HG03575 (cell line): ENCODE data around the gene VPS4B.
"Not testable (repeated sequence)": the region's sequence is repeated elsewhere in the genome, so short reads cannot be mapped to it uniquely, and the experiment has no call there.

ENCODE experiments used
- ATAC-seq: cut with Tn5 transposase; IDR thresholded peaks from one replicate; pipeline ENCODE4 v1.9.1; 2021; ENCODE audit not compliant: unreplicated experiment, insufficient number of reproducible peaks, low FRiP score; ENCODE audit errors: extremely low read depth

Gene VPS4B

DNA sequence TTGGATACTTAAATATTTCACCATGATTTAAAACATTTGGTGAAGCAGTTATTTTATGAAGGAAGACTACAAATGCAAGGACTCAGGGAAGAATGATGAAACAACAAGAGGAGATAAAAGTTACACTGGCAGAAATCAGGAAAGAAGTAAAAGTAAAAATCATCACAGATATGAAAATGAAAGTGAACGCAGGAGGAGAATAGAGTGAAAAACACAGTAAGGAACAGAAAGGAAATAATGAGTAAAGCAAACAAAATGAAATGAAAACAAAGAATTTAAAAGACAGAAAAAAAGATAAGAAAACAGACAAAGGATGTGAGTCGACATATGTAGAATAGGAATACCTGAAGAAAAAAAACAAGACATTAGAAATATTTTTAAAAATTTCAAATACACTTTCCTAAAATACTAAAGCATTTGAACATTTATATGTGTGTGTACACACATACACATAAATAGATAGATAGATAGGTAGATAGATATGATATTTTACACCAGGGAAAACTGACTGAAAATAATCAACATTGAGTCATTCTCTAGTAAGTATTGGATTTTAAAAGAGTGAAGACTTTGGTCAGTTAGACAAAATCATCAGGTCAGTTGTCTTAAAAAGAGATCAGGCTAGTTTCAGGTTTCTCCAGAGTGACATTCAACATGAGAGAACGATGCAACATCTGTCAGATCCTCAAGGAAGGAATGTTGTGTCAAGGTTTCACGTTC is 43.2 kb downstream of the VPS4B start:
- ATAC-seq = peak; percentile 71

DNA sequence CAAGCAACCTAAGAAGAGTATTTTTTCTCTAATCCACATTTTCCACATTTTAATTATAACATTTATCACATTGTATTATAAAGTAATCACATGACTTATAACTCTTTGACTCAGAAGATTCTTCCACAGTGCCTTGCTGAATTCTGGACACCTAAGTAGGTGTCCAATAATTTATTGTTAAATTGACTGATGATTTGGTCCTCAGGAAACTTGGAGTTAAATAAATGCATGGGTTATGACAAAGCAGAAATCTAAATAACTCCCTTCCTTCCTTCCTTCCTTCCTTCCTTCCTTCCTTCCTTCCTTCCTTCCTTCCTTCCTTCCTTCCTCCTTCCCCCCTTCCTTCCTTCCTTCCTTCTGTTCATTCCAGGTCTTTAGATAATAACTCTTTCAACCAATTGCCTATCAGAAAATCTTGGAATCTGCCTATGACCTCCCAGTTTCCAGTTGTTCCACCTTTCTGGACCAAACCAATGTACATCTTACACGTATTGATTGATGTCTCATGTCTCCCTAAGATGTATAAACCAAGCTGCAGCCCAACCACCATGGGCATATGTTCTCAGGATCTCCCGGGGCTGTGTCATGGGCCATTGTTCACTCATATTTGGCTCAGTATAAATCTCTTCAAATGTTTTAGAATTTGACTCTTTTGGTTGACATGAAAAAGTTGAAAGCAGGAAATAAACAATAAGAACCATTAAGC is 44.8 kb downstream of the VPS4B start:
- no peak for ATAC-seq

GRCh38 chr18:63376538-63376937 is 45.7 kb downstream of the VPS4B start:
- no peak for ATAC-seq

- no peak for ATAC-seq
These were observed 47.7 kb downstream of the VPS4B start for GRCh38 chr18:63374540-63374939.

DNA sequence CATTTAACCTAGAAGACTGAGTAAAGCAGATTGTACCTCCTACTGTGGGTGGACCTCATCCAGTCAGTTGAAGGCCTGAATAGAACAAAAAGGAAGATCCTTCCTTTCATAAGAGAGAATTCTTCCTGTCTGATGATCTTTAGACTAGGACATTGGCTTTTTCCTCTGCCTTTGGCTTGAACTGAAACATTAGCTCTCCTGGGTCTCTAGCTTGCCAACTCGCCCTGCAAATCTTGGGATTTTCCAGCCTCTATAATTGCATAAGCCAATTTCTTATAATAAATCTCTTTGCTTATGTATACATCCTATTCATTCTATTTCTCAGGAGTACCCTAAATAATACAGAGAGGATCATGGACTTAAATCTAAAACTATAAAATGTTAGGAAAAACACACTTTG is 49.1 kb downstream of the VPS4B start:
- no peak for ATAC-seq

GRCh38 chr18:63368611-63369010 is 53.7 kb downstream of the VPS4B start:
- ATAC-seq = no peak

- peak; percentile 61 for ATAC-seq
These were observed 55.0 kb downstream of the VPS4B start, which contains the start of gene KDSR for GRCh38 chr18:63367053-63367953. Gene KDSR (minus strand): TSS chr18:63367206. CDS start chr18:63367118, 88 bp downstream.

GRCh38 chr18:63366213-63367052 is 55.8 kb downstream of the VPS4B start:
- no peak for ATAC-seq

GRCh38 chr18:63365876-63366212 is 56.4 kb downstream of the VPS4B start:
- no peak for ATAC-seq

DNA sequence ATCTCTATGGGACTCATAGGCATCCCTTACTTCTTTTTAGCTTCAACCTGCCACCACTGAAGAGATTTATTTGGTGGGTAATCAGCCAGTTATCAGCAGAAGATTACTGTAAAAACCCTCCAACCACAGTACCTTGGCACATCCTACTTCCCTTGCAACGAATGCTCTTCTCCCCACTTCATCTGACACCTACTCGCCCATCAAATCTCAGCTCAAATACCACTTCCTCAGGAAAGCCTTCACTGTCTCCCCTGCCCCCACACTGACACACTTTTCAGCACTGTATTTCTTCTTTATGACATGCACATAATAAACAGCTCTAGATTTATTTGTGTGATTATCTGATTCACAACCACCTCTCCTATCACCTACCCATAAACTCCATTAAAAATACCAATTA is 58.3 kb downstream of the VPS4B start:
- ATAC-seq = no peak

DNA sequence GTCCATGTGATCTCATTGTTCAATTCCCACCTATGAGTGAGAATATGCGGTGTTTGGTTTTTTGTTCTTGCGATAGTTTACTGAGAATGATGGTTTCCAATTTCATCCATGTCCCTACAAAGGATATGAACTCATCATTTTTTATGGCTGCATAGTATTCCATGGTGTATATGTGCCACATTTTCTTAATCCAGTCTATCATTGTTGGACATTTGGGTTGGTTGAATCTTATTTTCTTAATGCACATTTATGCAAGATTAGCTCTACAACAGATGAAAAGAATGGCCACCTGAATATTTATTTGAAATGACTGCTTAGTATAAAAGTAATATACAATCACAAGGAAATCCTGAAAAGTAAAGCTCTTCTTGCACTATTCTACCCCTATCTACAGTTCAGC is 58.9 kb downstream of the VPS4B start:
- ATAC-seq = not testable (repeated sequence)

DNA sequence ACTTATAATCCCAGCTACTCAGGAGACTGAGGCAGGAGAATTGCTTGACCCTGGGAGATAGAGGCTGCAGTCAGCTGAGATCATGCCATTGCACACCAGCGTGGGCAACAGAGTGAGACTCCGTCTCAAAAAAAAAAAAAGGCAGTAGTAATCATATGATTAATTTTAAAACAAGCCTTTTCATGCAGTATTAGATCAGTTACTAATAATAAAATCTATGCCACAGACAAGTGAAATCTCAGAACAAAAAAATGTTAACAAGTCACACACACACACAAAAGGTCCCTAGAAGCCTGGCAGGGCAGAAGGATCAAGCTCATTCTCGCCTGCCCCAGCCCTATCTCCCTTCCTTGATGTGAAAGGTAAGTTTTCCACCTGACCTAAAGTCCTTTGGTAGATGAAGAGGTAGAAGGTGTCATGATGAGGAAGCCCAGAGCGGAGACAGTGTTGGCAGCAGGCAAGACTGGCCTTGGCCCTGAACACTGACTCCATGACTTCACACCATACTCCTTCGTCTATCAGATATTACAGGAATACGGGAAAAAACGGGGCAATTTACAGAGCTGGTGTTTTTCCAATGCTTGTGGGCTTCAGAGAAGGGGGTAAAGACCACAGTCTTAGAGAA is 65.9 kb downstream of the VPS4B start:
- ATAC-seq = no peak

DNA sequence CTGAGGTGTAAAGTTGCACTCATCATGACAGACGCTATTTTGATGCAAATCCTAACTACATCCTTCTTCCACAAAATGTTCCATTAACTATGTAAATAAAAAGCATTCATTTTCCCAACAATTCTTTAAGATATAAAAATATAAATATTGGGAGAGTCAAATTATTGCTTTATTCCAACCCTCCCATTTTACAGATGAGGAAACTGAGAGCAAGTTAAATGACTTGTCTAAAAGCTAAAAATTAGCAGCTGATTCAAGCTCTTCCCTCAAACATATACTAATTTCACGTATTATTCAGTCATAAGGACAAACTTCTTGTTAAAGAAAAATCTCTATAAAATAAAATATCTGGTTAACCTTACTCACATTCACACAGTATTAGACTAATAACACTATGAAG is 72.0 kb downstream of the VPS4B start:
- no peak for ATAC-seq

GRCh38 chr18:63348508-63349136 is 73.7 kb downstream of the VPS4B start:
- no peak for ATAC-seq

- no peak for ATAC-seq
These were observed 75.6 kb downstream of the VPS4B start for GRCh38 chr18:63346480-63347183.

DNA sequence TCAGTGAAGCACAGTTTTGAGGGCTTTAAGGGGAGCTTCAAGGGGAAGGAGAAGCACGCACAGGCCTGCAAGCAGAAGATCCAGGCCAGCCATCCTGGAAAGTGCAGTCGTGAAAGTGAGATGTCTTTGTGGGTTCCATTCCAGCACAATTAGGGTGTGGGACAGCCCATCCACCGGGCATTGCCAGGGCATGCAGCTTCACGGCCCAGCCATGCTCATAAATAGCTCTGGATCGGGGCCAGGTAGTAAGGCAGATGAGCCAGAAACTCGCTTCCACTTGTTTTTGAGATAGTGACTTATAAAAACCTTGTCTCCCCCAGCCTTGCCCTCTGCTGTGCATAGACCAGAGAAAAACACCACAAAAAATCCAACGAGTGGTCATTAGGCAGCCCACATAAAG is 76.2 kb downstream of the VPS4B start:
- no peak for ATAC-seq

DNA sequence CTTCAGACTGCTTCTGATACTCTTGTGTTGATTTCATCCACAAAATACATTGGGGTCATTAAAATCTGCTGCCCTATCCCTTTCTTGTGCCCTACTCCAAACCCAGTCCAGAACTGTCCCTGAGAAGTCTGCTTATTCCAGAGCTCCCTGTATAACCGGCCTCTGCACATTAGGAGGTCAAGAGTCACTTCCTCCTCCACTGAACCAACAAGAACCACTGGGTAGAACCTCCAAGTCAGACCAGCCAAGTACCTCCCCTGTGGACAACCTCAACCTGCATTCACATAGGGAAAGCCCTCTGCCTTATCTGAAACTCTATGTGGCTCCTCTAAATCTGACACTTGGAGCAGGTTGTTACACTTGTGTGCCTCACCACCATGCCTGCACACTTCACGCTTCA is 77.4 kb downstream of the VPS4B start:
- ATAC-seq = no peak
